IPS-18c (cell line): ENCODE measurements around the gene MAN2A1.

Source experiments
- H3K4me3 ChIP-seq: 2 replicates; pipeline ENCODE4 v1.7.0; 2013; ENCODE audit warnings: low read depth, mild to moderate bottlenecking, low read length, moderate library complexity; ENCODE audit not compliant: insufficient read depth
- H3K9me3 ChIP-seq: one replicate; pipeline ENCODE4 v1.6.1; 2013; ENCODE audit warnings: mild to moderate bottlenecking, low read length, moderate library complexity; ENCODE audit not compliant: control insufficient read depth, insufficient read depth

MAN2A1 gene

DNA sequence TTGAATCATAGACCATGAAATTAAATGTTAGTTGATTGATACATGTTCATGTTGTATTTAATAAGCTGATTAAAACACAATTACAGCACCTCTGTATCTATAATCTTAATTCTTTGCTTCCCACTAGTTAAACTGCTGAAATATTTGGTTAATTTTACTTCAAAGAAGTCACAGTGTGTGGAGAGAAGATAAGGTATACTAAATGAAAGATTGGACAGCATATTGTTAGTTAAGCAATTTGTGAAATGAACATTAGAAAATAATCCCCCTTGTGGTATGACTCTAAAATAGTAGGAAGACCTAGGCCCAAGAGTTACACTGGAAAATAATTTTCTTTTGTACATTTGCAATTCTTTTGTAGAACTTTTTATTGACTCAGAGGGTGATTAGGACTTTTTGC lies 30.3 kb downstream of the MAN2A1 start:
- H3K4me3 ChIP-seq = no peak overlapping the region
- H3K9me3 ChIP-seq = no peaks in the 10 kb centered on the region

DNA sequence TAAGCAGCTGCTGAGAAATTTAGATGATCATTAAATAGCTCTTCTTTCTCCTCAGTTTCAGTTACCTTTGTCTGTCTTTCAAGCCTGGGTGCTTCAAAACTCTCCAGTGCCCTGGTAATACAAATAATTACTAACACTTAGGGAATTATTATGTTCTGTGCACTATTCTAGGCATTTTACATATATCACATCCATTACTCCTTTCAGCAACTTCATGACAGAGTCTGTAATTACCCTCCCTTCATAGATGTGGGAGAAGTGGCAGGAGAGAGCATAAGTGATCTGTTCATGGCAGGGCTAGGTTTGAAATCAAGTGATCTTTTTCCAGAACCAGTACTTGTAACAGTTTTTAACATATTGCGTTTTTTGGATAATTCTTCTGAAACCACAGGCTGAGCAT lies 32.0 kb downstream of the MAN2A1 start:
- no peak overlapping the region for H3K4me3 ChIP-seq
- no peaks in the 10 kb centered on the region for H3K9me3 ChIP-seq

DNA sequence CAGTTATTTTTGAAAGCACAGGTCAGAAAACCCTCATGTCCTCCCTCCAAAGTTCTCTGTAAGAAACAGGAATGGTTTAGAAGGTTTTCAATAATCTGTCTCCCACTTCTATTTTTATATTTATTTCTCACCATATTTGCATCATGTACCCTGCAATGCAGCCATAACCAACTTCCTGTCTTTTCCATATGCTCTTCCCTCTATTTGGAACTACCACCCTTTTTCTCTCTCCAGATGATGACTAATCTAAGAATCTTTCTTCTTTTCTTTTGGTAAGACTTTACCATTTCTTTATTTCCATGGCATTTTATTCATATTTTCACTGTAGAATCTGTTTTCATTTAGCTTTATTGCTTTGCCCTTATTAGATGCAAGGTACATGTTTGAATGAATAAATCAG lies 33.9 kb downstream of the MAN2A1 start:
- H3K4me3 ChIP-seq = no peak overlapping the region
- H3K9me3 ChIP-seq = no peaks in the 10 kb centered on the region

DNA sequence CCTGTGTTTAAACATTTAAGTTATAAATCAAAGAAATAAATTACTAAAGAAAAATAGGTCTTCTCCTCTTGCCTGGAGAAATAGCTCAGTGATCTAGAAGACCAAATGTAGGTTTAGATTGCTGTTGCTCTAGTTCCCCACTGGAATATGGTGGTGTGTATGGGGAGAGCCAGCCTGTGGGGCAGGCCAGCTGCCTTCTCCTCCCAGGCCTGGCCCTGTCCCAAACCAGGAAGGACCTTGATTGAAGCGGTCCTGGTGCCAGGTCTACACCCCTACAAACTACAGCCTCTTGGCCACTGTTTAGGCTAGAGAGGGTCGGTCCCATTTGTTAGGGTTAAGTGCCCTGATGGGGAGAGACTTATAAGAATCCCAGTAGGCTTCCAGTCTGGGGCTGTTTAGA lies 35.4 kb downstream of the MAN2A1 start:
- Histone ChIP-seq H3K4me3 (no peak overlapping the region), H3K9me3 (no peaks in the 10 kb centered on the region)

DNA sequence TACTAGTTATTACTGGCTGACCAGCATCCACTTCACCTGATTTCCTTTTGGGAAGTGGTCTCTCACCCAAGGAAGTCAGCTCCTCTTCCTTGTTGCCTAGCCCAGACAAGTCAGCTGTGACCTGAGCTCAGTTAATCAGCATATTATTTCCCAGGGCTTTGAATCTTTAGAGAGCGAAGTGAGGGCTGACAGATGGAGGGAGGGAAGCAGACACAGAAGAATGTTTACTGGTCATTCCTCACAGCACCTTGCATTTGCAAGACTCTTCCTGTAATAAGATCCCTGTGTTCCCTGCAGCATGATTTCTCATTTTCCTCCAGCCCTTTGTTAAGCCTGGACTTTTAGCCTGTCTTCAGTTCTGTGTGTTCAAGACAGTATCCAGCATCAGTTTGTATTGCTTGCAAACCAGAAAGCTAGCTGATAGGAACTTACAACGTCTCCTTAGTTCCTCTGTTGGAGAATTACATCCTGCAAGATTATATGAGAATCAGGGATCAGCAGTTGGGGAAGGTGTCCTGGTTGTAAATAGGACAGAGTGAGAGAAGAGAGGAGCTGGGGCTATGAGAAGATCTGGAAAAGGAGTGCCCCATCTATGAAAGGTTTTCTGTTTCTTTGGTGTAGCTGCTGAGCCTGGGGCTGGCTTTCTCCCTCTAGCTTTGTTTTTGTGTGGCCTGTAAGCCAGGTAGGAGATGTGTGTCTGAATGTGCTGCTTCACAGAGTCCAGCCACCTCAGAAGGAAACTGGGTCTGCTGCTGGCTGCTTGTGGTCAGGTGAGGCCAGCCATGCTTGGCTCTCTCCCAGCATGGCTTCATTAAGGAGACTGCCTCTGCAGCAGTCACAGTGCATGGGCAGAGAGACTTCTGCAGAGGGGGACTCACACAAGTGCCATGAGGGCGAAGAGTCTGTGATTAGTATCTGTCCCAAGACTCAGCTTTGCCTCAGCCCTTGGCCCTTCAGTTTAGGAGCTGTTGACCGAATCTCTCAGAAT lies 50.3 kb downstream of the MAN2A1 start:
- Histone ChIP-seq H3K9me3 (no peaks in the 10 kb centered on the region), H3K4me3 (no peak overlapping the region)

DNA sequence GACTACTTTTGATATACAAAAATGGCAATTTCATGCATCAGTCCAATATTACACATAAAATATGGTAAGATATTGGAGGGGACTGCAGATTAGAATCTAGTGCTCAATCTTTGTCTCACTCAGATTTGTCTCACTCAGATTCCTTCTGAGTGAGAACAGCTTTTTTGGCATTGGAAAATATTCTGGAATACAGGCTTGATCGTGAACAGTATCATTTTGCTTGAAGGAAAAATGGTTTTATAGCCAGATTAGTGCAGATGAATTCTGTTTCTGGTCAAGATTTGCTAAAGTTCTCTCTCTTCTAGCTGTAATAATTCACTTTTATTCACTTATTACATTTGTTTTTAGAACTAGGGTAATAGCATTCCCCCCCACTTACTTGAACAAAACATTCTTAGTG lies 51.2 kb downstream of the MAN2A1 start:
- H3K9me3 ChIP-seq = no peaks in the 10 kb centered on the region
- H3K4me3 ChIP-seq = no peak overlapping the region

DNA sequence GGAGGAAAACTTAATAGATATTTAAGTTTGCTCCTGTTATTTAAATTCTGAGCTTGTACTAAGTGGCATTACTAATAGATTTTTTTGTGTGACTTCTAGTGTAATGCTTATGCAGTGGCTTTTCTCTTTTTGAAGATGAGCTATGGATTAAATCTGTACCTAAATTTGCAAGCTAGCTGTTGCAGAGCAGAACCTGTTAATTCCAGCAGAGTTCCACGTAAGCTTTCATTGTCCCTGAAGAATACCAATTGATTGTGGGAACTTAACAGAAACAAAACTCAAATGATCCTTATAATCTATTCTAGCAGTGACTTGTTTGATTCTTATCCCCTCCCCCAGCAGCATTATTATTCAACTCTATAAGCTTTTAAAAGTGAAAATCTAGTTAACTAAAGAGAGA lies 51.7 kb downstream of the MAN2A1 start:
- no peak overlapping the region for H3K4me3 ChIP-seq
- H3K9me3 ChIP-seq = no peaks in the 10 kb centered on the region

DNA sequence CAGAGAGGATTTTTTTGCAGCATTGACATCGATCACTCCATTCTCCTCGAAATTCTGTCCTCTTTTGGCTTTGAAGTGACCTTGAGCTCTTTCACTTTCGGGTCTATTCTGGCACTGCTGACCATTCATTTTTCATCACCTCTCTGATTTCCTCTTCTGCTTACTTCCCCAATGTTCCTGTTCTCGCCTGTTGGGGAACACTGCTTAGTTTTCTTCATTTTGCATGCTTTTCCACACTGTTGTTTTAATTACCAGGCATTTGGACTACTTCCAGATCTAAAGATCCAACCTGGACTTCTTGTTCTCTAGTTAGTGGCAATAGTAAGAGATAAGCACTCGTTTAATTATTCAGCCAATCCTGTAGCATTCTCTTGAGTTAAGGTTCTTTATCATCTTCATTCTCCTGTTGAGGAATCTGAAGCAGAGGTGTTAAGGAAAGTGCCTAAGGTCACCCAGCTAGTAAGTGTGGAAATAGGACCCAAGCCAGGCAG lies 53.4 kb downstream of the MAN2A1 start:
- Histone ChIP-seq H3K9me3 (no peaks in the 10 kb centered on the region), H3K4me3 (peak overlapping the region; percentile 9; the same call in 1 of the 2 replicates)

DNA sequence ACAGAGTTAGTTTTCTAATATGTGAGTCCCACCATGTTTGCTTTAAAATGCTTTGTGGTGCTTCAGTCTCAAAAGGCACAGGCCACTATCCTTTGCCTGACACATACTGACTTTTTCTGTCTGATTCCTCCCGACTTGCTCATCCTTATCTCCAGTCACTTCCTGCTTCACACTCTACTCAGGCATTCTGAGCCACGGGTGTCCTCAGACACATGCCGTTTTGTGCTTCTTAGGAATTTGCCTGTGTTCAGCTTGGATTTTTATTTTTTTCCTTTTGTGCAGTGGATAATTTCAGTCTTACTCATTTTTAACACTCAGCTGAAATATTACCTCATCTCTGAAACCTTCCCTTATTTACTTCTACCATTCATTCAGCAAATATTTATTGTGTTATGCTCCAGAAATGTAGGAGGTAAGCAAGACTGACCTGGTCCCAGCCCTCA lies 54.1 kb downstream of the MAN2A1 start:
- Histone ChIP-seq H3K4me3 (no peak overlapping the region), H3K9me3 (no peaks in the 10 kb centered on the region)

DNA sequence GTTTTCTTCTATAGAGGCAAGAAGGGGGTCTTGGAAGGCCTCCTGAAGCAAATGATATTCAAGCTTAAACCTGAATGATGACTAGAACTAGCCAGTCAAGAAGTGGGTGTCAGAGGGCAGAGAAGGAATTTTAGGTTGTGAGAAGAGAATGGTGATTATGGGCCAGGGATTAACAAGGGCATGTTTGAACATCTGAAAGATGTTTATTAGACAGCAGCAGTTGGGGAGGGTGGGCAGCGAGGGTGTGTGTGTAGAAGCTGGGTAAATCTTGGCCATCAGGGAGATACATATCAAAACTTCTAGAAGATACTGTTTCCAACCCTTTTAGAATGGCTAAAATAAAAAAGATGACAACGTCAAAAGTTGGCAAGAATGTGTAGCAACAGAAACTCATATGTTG lies 54.5 kb downstream of the MAN2A1 start:
- Histone ChIP-seq H3K4me3 (no peak overlapping the region), H3K9me3 (no peaks in the 10 kb centered on the region)

DNA sequence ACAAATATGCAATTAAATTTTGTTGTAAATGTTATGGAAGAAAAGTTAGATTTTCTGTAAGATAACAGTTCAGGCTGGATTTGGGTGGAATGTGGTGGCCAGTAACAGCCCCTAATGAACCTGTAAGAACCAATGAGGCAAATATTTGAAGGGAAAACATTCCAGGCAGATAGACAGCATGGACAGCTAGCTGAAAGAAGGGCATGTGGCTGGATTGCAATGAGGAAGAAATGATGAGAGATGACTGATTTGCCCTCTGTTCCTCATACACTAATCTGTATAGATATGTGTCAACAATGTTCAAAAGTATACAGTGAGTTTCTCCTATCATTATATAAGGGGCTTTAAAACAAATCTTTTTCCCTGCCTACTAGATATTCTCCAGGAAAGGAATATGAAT lies 58.8 kb downstream of the MAN2A1 start:
- no peak overlapping the region for H3K4me3 ChIP-seq
- H3K9me3 ChIP-seq = no peaks in the 10 kb centered on the region

DNA sequence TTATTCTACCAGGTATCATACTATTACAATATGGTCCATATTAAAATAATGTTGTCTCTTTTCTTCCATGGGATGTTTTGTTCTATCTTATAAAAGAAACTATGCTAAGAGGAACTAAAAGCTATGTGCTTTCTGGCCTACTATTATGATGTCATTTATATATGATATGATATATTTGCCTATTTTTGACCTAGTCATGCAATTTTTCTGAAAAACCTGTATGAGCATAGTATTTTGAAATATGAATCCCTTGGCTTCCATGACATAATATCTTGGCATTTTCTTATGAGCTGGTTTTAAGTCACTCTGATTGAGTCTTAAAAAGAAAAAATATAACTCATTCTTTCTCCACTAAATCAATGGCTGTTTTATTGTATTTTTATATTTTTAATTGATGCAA lies 60.7 kb downstream of the MAN2A1 start:
- H3K9me3 ChIP-seq = no peaks in the 10 kb centered on the region

DNA sequence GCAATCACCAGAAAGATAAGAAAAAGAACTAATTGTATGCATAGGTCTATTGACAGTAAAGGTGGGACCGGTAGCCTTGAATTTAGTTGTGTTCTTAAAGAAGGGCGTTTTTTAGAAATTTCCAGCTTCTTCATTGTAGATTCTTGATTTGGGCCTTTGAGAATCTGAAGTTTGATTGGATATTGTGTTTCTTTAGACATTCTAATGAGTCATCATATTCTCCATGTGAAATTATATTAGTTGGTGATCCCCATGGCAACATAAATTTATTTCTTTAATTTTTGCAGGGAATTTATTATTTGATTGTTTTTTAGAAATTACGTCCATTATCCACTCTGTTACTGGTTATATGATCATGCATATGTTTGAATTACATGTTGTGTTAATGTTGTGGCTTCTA lies 63.6 kb downstream of the MAN2A1 start:
- Histone ChIP-seq H3K4me3 (no peak overlapping the region), H3K9me3 (no peaks in the 10 kb centered on the region)

More for the DNA sequence above, 60.7 kb downstream of the MAN2A1 start:
- H3K4me3 ChIP-seq = no peak overlapping the region

DNA sequence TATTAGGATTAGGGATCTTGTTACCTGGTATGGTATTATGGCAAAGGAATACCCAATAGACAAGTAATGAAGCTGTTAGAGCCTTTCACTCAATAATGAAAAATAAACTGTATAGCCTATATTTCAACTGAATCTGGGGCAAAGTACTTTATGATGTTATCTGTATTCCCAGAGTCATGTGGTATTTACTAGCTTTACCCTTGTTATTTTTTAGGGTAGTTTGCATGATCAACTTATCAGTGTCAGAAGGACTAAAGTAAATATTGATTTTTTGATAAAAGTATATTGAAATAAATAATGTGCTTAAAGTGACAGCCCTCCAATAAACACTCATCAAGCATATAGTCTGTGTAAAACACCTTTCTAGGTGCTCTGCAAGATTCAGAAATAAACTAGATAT lies 64.6 kb downstream of the MAN2A1 start:
- Histone ChIP-seq H3K9me3 (no peaks in the 10 kb centered on the region), H3K4me3 (no peak overlapping the region)

DNA sequence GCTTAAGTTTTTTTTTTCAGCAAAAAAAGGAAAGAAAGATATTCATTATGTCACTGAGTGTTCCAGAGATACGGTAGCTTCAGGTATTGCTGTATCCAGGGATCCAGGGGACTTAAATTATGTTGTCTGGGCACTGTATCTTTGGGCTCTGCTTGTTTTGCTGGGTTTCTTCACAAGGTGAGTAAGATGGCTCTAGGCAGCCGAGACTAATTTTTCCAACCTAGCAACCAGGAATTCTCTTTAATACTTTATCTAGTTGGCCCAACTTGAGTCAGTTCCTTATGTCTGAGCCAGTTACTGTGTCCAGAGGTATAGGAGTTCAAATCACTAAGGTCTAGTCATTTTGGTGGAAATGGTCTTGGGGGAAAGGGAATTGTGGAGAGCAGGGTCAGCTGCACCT lies 66.0 kb downstream of the MAN2A1 start:
- Histone ChIP-seq H3K9me3 (no peaks in the 10 kb centered on the region), H3K4me3 (no peak overlapping the region)

DNA sequence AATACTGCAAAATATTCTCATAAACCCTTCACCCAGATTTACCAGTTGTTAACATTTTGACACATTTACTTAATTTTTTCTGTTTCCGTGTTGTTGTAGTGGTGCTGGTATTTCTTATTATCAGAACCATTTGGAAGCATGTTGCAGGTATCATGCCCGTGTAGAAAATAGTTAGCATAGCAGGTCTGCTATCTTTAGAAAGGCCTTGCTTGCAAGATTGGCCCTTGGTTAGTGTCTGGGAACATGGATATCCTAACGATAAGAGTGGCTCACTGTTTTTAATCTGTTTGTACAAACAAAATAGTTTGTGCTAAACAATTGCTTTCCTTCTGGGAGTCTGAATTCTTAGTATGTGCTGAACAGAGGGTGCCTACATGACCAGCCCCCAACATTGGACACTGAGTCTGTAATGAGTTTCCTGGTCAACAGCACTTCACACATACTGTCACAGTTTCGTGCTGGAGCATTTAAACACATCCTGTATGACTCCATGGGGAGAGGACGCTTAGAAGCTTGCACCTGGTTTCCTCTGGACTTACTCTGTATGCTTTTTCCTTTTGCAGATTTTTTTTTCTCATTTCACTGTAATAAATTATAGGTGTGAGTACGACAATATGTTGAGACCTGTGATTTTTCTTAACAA lies 66.9 kb downstream of the MAN2A1 start:
- H3K4me3 ChIP-seq = no peak overlapping the region
- no peaks in the 10 kb centered on the region for H3K9me3 ChIP-seq

DNA sequence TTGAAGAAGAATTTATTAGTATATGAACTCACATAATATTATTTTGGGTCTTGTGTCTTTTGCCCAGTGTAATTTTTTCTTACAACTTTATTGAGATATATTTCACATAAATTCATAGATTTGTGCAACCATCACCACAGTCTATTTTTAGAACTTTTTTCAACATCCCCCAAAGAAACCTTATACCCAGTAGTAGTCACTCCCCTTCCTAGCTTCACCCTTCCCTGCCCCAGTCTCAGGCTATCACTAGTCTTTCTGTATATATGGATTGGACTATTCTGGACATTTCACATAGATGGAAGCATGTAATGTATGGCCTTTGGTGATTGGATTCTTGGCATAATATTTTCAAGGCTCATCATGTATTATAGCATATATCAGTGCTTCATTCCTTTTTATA lies 67.8 kb downstream of the MAN2A1 start:
- Histone ChIP-seq H3K4me3 (no peak overlapping the region), H3K9me3 (no peaks in the 10 kb centered on the region)

DNA sequence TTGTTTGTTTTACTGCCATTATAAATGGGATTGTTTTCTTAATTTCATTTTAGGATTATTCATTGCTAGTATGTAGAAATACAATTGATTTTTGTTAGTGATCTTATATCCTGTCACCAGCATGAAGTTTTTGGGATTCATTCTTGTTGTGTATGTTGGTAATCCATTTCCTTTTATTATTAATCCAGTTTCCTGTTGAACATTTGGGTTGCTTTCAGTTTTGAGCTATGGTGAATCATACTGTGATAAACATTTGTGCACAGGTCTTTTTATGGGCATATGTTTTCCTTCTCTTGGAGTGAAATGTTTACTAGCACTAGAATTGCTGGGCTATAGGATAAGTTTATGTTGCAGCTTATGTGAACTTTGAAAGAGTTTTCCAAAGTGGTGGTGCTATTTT lies 69.6 kb downstream of the MAN2A1 start:
- Histone ChIP-seq H3K4me3 (no peak overlapping the region), H3K9me3 (no peaks in the 10 kb centered on the region)
